H7 (cell line): ENCODE data around the gene VWA1. TPM values are rescaled to one million over a fixed set of nuclear protein-coding genes. Genes with fewer than 3 reads are reported as not detected.
"Not testable (repeated sequence)": the region's sequence is repeated elsewhere in the genome, so short reads cannot be mapped to it uniquely, and the experiment has no call there.

Experiments
- DNase-seq: peaks from one replicate; pipeline ENCODE4 v3.0.0; 2012
- H3K27me3 ChIP-seq: 2 replicates; pipeline ENCODE4 v1.6.0; 2011; ENCODE audit warnings: mild to moderate bottlenecking, low read length; ENCODE audit not compliant: control insufficient read depth, insufficient read depth
- H3K36me3 ChIP-seq: replicated peaks from 2 replicates; pipeline ENCODE4 v1.5.1; 2011; ENCODE audit warnings: low read length; ENCODE audit not compliant: control insufficient read depth, insufficient read depth
- H3K4me3 ChIP-seq: 2 replicates; pipeline ENCODE4 v1.5.1; 2011; ENCODE audit warnings: low read depth, mild to moderate bottlenecking, control low read depth, low read length, moderate library complexity; ENCODE audit not compliant: insufficient read depth
- total RNA-seq: library from RNA; depleted of rRNA; stranded (reverse); fragments of >200 nt; shearing (Covaris generic); gene quantifications from 2 replicates; pipeline ENCODE4 v1.2.3, GENCODE V29; 2014

VWA1 gene
- total RNA-seq, 1 experiment from 2014 or later: 37.1 TPM

DNA sequence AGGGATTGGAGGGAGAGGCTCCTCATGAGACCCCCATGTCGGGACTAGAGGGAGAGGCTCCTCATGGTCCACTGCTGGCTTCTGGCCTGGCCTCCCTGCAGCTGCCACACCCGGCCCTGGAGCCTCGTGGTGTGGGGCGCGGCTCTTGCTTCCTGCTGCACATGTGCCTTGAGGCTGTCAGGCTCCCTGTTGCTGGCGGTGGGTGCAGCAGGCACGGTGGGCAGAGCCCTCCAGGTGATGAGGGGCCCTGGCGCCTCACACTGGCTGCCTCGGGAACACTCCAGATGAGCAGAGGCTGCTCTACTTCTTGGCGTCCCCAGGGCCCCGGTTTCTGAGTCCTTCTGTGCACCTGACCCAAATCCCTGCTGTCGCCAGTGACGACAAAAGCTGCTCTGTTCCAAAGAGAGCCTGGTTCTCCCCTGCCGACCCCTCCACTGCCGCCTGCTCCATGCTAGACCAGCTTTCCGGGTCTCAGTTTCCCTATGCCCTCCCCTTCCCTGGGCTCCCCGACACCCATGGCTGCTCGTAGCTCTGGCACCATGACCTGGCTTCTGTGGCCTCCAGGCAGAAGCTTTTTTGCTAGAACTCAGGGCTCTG is 26.3 kb downstream of the VWA1 start:
- peak; percentile 21 for DNase-seq

DNA sequence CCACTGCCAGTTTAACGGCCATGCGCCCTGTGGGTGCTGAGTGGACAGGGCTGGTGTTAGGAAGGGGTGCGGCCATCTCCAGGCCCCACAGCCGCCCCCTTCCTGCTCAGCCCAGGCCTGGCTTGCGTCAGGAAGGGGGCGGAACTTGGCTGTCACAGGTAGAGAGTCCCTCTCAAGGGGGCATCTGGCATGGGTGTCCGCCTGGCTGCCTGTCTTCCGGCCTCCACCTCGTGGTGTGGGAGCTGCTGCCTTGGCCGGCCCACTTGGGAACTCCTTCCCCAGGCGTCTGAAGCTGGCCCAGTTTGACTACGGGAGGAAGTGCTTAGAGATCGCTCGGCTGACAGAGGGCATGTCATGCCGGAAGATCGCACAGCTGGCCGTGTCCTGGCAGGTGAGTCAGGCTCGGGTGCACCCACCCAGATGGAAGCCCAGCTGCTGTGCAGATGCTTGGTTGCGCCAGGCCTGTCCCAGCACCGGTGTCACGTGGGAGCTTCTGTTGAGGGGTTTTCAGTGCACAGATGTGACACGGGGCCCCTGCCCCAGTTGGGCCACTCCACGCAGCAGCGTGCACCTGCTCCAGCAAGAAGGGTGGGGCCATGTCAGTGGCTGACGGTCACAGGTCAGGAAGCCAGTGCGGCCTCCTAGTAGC is 27.0 kb downstream of the VWA1 start:
- Histone ChIP-seq H3K36me3 (no peaks in the 10 kb centered on the region), H3K4me3 (no peak overlapping the region), H3K27me3 (no peaks in the 10 kb centered on the region)
- DNase-seq: peak; percentile 52

More for the DNA sequence above, 26.3 kb downstream of the VWA1 start:
- Histone ChIP-seq H3K36me3 (no peaks in the 10 kb centered on the region), H3K27me3 (no peaks in the 10 kb centered on the region), H3K4me3 (no peak overlapping the region)

- no peak overlapping the region for H3K4me3 ChIP-seq
- no peak for DNase-seq
- no peaks in the 10 kb centered on the region for H3K27me3 ChIP-seq
- H3K36me3 ChIP-seq: no peaks in the 10 kb centered on the region
Observed at GRCh38 chr1:1463312-1463711, 27.8 kb downstream of the VWA1 start.

GRCh38 chr1:1468196-1468985 is 32.9 kb downstream of the VWA1 start:
- H3K27me3 ChIP-seq, H3K36me3 ChIP-seq, DNase-seq, H3K4me3 ChIP-seq: not testable (repeated sequence)

DNA sequence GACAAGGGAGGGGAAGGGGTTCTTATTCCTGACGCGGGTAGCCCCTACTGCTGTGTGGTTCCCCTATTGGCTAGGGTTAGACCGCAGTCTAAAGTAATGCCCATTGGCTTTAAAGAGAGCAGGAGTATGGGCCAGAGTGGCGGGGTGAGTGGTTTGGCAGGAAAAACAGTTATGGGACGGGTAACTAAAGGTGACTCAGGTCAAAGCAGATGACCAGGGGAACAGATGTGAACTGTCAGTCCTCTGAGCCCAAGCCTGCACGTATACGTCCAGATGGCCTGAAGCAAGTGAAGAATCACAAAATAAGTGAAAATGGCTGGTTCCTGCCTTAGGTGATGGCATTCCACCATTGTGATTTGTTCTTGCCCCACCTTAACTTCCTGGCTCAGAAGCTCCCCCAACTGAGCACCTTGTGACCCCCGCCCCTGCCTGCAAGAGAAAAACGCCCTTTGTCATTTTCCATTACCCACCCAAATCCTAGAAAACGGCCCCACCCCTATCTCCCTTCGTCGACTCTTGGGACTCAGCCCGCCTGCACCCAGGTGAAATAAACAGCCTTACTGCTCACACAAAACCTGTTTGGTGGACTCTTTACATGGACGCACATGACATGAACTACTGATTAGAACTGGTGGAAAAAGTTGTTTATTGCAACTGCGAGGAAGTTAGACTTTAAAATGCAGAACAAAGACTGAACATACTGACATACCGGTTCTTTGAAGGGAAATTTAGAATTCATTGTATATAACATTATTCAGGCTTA is 35.3 kb downstream of the VWA1 start:
- DNase-seq: peak; percentile 20

DNA sequence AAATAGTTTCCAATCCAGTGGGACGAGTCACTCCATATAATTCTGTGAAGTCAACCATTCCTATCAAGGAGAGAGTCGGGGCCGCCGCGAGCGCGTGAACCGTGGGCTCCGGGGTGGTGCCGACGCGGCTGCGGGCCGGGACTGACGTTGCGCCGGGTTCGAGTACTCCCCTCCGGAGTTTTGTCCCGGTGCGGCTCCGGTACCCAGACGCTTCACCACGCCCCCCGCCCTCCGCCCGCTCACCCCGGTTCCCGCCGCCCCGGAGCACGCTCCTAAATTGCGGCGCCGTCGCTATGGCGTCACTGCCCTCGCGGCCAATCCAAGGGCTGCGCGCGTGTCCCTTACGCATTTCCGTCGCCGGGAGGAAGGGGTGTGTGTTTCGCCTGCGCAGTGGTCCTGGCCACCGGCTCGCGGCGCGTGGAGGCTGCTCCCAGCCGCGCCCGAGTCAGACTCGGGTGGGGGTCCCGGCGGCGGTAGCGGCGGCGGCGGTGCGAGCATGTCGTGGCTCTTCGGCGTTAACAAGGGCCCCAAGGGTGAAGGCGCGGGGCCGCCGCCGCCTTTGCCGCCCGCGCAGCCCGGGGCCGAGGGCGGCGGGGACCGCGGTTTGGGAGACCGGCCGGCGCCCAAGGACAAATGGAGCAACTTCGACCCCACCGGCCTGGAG is 36.0 kb downstream of the VWA1 start, which contains the start of gene ATAD3B:
TSS of gene ATAD3B (plus strand) at position 377 of the 664 bp plus-strand sequence. CDS start at position 497, 120 bp downstream.
- Histone ChIP-seq H3K36me3 (no peaks in the 10 kb centered on the region), H3K4me3 (peak within 1 kb of the TSS; percentile 71), H3K27me3 (no peaks in the 10 kb centered on the region)
- DNase-seq: peak; percentile 95

More for the DNA sequence above, 35.3 kb downstream of the VWA1 start:
- H3K27me3 ChIP-seq: no peaks in the 10 kb centered on the region
- H3K4me3 ChIP-seq: peak overlapping the region; percentile 71
- no peaks in the 10 kb centered on the region for H3K36me3 ChIP-seq

DNA sequence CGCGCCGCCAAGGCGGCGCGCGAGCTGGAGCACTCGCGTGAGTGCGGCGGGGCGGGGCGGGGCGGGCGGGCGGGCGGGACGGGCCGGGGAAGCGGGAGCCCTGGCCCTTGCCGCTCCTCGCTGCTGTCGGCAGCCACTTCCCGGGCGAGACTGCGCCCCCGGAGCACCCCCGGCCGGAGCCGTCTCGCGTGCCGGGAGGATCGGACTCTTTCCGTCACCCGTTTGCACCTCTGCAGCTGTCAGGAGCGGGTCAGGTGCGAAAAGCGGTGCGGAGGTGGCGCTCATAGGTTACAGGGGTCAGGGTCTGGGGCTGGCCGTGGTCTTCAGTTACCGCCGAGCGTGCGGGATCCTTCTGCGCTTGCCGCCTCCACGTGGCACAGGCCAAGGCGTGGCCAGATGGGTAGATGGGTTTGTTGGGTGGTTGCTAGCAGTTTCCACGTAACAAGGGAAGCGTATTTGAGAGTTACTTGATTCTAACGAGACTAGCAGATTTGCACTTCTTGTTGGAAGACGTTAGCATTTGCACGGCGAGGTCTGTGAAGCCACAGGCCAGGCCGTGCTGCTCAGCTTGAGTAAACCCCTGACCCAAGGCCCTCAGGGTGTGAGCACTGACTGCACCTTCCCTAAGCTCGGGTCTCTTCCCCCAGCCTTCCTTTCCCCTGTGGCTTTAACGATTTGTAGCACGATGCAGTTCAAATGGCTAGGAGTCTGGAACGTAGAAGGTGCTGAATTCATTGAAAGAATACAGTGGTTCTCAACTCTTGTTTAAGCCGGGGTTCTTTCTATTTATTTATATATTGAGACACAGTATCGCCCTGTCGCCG is 36.8 kb downstream of the VWA1 start:
- H3K27me3 ChIP-seq, DNase-seq, H3K36me3 ChIP-seq: not testable (repeated sequence)
- H3K4me3 ChIP-seq: peak overlapping the region; percentile 71

GRCh38 chr1:1476011-1476410 is 40.5 kb downstream of the VWA1 start:
- DNase-seq, H3K27me3 ChIP-seq, H3K4me3 ChIP-seq: not testable (repeated sequence)

GRCh38 chr1:1477206-1477605 is 41.7 kb downstream of the VWA1 start:
- Histone ChIP-seq H3K36me3 (peaks cover 3% of the 10 kb centered on the region), H3K27me3 (no peaks in the 10 kb centered on the region), H3K4me3 (no peak overlapping the region)
- no peak for DNase-seq

More at GRCh38 chr1:1476011-1476410, 40.5 kb downstream of the VWA1 start:
- not testable (repeated sequence) for H3K36me3 ChIP-seq

- Histone ChIP-seq H3K4me3 (no peak overlapping the region), H3K27me3 (no peaks in the 10 kb centered on the region), H3K36me3 (peaks cover 3% of the 10 kb centered on the region)
- peak; percentile 30 for DNase-seq
Observed at GRCh38 chr1:1479547-1480487, 44.3 kb downstream of the VWA1 start.

DNA sequence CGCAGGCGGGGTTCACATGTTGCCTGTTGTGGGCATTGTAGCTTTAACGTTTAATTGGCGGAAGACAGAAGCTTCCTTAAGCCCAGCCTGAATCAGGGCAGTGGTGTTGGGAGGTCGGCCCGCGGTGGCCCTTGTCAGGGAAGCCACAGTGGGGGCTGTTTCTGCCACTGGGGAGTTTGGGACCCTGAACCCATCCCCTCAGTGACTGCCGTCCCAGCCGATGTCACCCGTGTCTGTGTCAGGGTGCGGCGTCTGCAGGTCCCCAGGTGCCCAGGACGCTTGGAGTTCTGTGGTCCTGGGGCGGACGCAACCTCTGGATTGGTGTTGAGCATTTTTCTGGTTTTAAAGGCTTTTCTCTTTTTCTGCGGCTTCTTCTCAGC is 45.0 kb downstream of the VWA1 start:
- H3K36me3 ChIP-seq, H3K4me3 ChIP-seq: not testable (repeated sequence)

DNA sequence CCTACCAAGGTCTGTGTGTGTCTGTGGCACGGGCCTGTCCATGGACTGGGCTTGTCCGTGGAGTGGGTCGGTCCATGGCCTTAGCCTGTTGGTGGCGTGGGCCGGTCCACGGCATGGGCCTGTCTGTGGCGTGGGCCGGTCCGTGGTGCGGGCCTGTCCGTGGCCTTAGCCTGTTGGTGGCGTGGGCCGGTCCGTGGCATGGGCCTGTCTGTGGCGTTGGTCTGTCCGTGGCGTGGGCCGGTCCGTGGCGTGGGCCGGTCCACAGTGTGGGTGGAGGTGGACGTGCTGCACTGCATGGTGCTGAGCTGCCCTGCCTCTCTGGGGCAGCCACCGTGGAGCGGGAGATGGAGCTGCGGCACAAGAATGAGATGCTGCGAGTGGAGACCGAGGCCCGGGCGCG is 46.3 kb downstream of the VWA1 start:
- not testable (repeated sequence) for DNase-seq, H3K4me3 ChIP-seq, H3K36me3 ChIP-seq, H3K27me3 ChIP-seq

More for the DNA sequence above, 45.0 kb downstream of the VWA1 start:
- not testable (repeated sequence) for DNase-seq, H3K27me3 ChIP-seq
